Stomach (tissue), 4 donors: ENCODE results near the gene ROBO1.

Experiments used
- CTCF ChIP-seq, 7 experiments: fragments of 450-650 bp in 4 of 7; fragments of 200-600 bp in 3 of 7; sonication (generic) in 3 of 7; IDR thresholded peaks; one replicate each; pipeline ENCODE4 v1.5.1; 2016 to 2019; ENCODE audit warnings: antibody characterized with exemption in 7 of 7, control low read depth in 2 of 7, mild to moderate bottlenecking in 1 of 7
- EP300 ChIP-seq: sonication (generic); formaldehyde crosslinking; IDR thresholded peaks from one replicate; pipeline ENCODE4 v1.6.1; 2017; ENCODE audit warnings: antibody characterized with exemption
- POLR2A ChIP-seq, 4 donors: fragments of 450-650 bp; IDR thresholded peaks; one replicate each; pipeline ENCODE4 v1.6.1; 2016; ENCODE audit warnings: antibody characterized with exemption in 4 of 4, control low read depth in 2 of 4, mild to moderate bottlenecking in 1 of 4, moderate library complexity in 1 of 4
- POLR2AphosphoS5 ChIP-seq, 3 donors: sonication (generic); formaldehyde crosslinking; IDR thresholded peaks; one replicate each; pipeline ENCODE4 v1.6.1; 2016; ENCODE audit warnings: antibody characterized with exemption in 3 of 3

GRCh38 chr3:78570496-78570895 is 1197.3 kb downstream of the ROBO1 start:
- no peak for TF ChIP-seq CTCF (IDR thresholded peaks at IDR 0.05)
- no peak for TF ChIP-seq POLR2A (IDR thresholded peaks at IDR 0.05)
- no peak for TF ChIP-seq EP300
- TF ChIP-seq POLR2AphosphoS5 (IDR thresholded peaks at IDR 0.05) = no peak
